GM12892 (cell line): ENCODE results near the gene PTPRN2.

ENCODE experiments used
- POLR2A ChIP-seq: IDR thresholded peaks from 2 replicates; pipeline ENCODE4 v1.6.1; 2011; ENCODE audit warnings: low read depth, low read length, control low read depth
- POLR2AphosphoS5 ChIP-seq: IDR thresholded peaks from 2 replicates; pipeline ENCODE4 v1.6.1; 2011; ENCODE audit warnings: low read depth, low read length, control low read depth
- TAF1 ChIP-seq: IDR thresholded peaks from 2 replicates; pipeline ENCODE4 v1.6.1; 2011; ENCODE audit warnings: low read depth, mild to moderate bottlenecking, control low read depth, low read length, borderline replicate concordance

- TF ChIP-seq POLR2A, result no peak
- no peak for TF ChIP-seq POLR2AphosphoS5
- TF ChIP-seq TAF1, result no peak
Measured at GRCh38 chr7:157949711-157950110, 637.9 kb downstream of the PTPRN2 start.
